Measurements from ENCODE around the gene HHAT. TPM values are rescaled to one million over a fixed set of nuclear protein-coding genes. Genes with fewer than 3 reads are reported as not detected.

Gene HHAT
- total RNA-seq, 2 donors from 2014 or later: 16.3 to 19.0 TPM

- intact Hi-C loops (cut with DNase I): no loop called here
- no peaks in the 10 kb centered on the region for H3K36me3 ChIP-seq
- no peak overlapping the region for H3K27ac ChIP-seq
- H3K9me3 ChIP-seq: no peaks in the 10 kb centered on the region
- no peaks in the 10 kb centered on the region for H3K27me3 ChIP-seq (replicated peaks; ENCODE audit: insufficient read depth)
- WGBS: 90% methylated on average over 3 of the region's 3 CpGs
- no peak overlapping the region for H3K4me3 ChIP-seq
- no peak for DNase-seq (ENCODE audit: low spot score)
- H3K4me1 ChIP-seq (replicated peaks): no peaks in the 10 kb centered on the region
- TF ChIP-seq, protein P1, sequence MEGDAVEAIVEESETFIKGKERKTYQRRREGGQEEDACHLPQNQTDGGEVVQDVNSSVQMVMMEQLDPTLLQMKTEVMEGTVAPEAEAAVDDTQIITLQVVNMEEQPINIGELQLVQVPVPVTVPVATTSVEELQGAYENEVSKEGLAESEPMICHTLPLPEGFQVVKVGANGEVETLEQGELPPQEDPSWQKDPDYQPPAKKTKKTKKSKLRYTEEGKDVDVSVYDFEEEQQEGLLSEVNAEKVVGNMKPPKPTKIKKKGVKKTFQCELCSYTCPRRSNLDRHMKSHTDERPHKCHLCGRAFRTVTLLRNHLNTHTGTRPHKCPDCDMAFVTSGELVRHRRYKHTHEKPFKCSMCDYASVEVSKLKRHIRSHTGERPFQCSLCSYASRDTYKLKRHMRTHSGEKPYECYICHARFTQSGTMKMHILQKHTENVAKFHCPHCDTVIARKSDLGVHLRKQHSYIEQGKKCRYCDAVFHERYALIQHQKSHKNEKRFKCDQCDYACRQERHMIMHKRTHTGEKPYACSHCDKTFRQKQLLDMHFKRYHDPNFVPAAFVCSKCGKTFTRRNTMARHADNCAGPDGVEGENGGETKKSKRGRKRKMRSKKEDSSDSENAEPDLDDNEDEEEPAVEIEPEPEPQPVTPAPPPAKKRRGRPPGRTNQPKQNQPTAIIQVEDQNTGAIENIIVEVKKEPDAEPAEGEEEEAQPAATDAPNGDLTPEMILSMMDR (IDR thresholded peaks at IDR 0.05): no peak
- TF ChIP-seq POLR2AphosphoS5 (IDR thresholded peaks at IDR 0.05) (no peak), POLR2A (IDR thresholded peaks at IDR 0.05) (no peak)
These were observed 111.4 kb downstream of the HHAT start for GRCh38 chr1:210440081-210440480.

DNA sequence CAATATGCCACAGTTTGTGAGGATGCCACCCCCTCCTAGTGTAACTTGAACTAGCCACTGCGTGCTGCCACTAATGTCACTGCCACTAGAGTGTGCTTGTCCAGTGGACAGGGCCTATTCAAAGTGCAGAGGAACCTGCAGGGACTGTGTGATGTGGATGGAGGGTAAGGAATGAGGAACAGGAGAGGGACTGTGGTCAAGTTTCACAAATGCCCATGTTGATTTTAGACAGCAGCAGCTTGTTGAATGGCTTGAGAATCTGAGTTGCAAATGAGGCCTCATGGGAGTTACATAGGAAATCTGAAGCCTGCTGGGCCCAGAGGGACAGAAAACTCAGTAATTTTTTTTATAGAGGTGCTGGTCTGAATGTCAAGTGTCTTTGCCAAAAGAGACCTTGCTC is 112.3 kb downstream of the HHAT start:
- Histone ChIP-seq H3K4me3 (no peak overlapping the region), H3K4me1 (replicated peaks) (no peaks in the 10 kb centered on the region), H3K9me3 (no peaks in the 10 kb centered on the region), H3K36me3 (no peaks in the 10 kb centered on the region), H3K27me3 (replicated peaks; ENCODE audit: insufficient read depth) (no peaks in the 10 kb centered on the region), H3K27ac (no peak overlapping the region)
- DNase-seq (ENCODE audit: low spot score): no peak
- WGBS: 85% methylated on average over 1 of the region's 1 CpG
- no peak for TF ChIP-seq POLR2AphosphoS5 (IDR thresholded peaks at IDR 0.05)
- TF ChIP-seq, protein P1 (IDR thresholded peaks at IDR 0.05): no peak
- no peak for TF ChIP-seq POLR2A (IDR thresholded peaks at IDR 0.05)
- intact Hi-C loops (cut with DNase I): no loop called here

DNA sequence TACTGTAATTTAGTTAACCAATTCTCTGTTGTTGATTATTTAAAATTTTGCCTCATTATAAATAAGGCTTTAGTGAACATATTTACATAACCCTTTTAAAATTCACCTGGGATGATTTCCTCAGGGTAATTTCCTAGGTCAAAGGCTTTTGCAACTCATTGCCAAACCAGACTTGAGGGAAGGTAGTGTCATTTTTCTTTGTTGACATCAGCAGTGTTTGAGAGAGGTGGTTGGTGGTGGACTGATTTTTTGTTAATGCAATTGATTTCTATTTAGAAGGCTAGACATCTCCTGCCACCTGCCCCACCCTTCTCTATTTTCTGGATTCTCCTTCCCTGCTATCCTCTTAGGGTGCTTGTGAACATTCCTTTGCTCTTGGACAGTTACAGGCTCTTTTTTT is 116.8 kb downstream of the HHAT start:
- H3K27me3 ChIP-seq (replicated peaks; ENCODE audit: insufficient read depth): no peaks in the 10 kb centered on the region
- no peak for DNase-seq (ENCODE audit: low spot score)
- no peak for TF ChIP-seq POLR2AphosphoS5 (IDR thresholded peaks at IDR 0.05)
- TF ChIP-seq POLR2A (IDR thresholded peaks at IDR 0.05): no peak
- TF ChIP-seq, protein P1 (IDR thresholded peaks at IDR 0.05): no peak
- no peaks in the 10 kb centered on the region for H3K4me1 ChIP-seq (replicated peaks)
- no peak overlapping the region for H3K4me3 ChIP-seq
- H3K36me3 ChIP-seq: no peaks in the 10 kb centered on the region
- H3K9me3 ChIP-seq: no peaks in the 10 kb centered on the region
- H3K27ac ChIP-seq: no peak overlapping the region
- intact Hi-C loops (cut with DNase I): no loop called here

- Histone ChIP-seq H3K4me1 (replicated peaks) (no peaks in the 10 kb centered on the region), H3K9me3 (no peaks in the 10 kb centered on the region), H3K27ac (no peak overlapping the region), H3K36me3 (no peaks in the 10 kb centered on the region), H3K4me3 (no peak overlapping the region), H3K27me3 (replicated peaks; ENCODE audit: insufficient read depth) (no peaks in the 10 kb centered on the region)
- 84% methylated on average over 7 of the region's 7 CpGs for WGBS
- no peak for DNase-seq (ENCODE audit: low spot score)
- TF ChIP-seq POLR2A (IDR thresholded peaks at IDR 0.05): no peak
- TF ChIP-seq, protein P1 (IDR thresholded peaks at IDR 0.05): no peak
- no peak for TF ChIP-seq POLR2AphosphoS5 (IDR thresholded peaks at IDR 0.05)
- intact Hi-C loops (cut with DNase I): loop anchor here (2.0 kb wide), 1 partner anchor 139 kb away; no protein-coding TSS in a partner anchor
These were observed 117.2 kb downstream of the HHAT start for GRCh38 chr1:210445931-210446330.

DNA sequence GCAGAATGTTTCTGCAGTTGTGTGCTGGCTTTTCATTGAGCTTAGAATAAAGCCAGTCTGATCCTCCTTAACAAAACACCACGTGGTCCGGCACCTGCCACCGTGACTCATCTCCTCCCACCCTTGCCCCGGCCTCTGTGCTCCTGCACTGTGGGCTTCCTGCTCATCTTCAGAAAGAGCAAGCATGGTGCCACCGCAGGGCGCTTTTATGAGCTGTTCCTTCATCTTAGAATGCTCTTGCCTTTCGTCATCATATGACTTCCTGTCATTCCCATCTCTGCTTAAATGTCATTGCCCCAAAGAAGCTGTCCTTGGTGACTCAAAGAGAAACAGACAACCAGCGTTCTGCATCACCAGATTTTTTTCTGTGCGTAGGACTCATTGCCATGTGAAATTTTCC is 117.8 kb downstream of the HHAT start:
- TF ChIP-seq POLR2AphosphoS5 (IDR thresholded peaks at IDR 0.05) (no peak), POLR2A (IDR thresholded peaks at IDR 0.05) (no peak)
- TF ChIP-seq, protein P1 (IDR thresholded peaks at IDR 0.05): no peak
- Histone ChIP-seq H3K36me3 (no peaks in the 10 kb centered on the region), H3K27ac (no peak overlapping the region), H3K27me3 (replicated peaks; ENCODE audit: insufficient read depth) (no peaks in the 10 kb centered on the region), H3K9me3 (no peaks in the 10 kb centered on the region), H3K4me3 (no peak overlapping the region), H3K4me1 (replicated peaks) (no peaks in the 10 kb centered on the region)
- WGBS: 74% methylated on average over 9 of the region's 9 CpGs
- DNase-seq (ENCODE audit: low spot score): no peak
- intact Hi-C loops (cut with DNase I): loop anchor here (2.0 kb wide), 1 partner anchor 138 kb away; no protein-coding TSS in a partner anchor
